GF-D8 (cell line): Measurements from ENCODE around the gene PRR22.

Experiments
- DNase-seq: peaks from one replicate; lab custom pipeline; 2025; lab: John Stamatoyannopoulos, UW

PRR22 gene

GRCh38 chr19:5784581-5785147 is at the start of gene PRR22:
Gene PRR22, minus strand, starts transcription at chr19:5784746. Its CDS starts 86 bp downstream, at chr19:5784660.
- no peak for DNase-seq

- no peak for DNase-seq
Measured at GRCh38 chr19:5832527-5833216, 48.1 kb upstream of the PRR22 start.

GRCh38 chr19:5832061-5832460 is 47.5 kb upstream of the PRR22 start:
- no peak for DNase-seq

- DNase-seq, result no peak
Measured at GRCh38 chr19:5831159-5831558, 46.6 kb upstream of the PRR22 start.

GRCh38 chr19:5829567-5830310 is 45.2 kb upstream of the PRR22 start:
- DNase-seq, result no peak

GRCh38 chr19:5828661-5829566 is 44.4 kb upstream of the PRR22 start:
- DNase-seq, result no peak

GRCh38 chr19:5827891-5828660 is 43.5 kb upstream of the PRR22 start:
- DNase-seq, result peak; percentile 89

- no peak for DNase-seq
Measured at GRCh38 chr19:5827342-5827890, 42.9 kb upstream of the PRR22 start.

GRCh38 chr19:5826531-5827341 is 42.2 kb upstream of the PRR22 start:
- DNase-seq, result peak; percentile 17

- DNase-seq, result no peak
Measured at GRCh38 chr19:5825178-5825577, 40.6 kb upstream of the PRR22 start.

- DNase-seq, result no peak
Measured at GRCh38 chr19:5824751-5825150, 40.2 kb upstream of the PRR22 start.

- no peak for DNase-seq
Measured at GRCh38 chr19:5823579-5824281, 39.2 kb upstream of the PRR22 start.

GRCh38 chr19:5822181-5822844 is 37.8 kb upstream of the PRR22 start:
- DNase-seq, result no peak

- DNase-seq, result no peak
Measured at GRCh38 chr19:5821521-5822180, 37.1 kb upstream of the PRR22 start.

- no peak for DNase-seq
Measured at GRCh38 chr19:5820785-5821184, 36.2 kb upstream of the PRR22 start.

- DNase-seq, result no peak
Measured at GRCh38 chr19:5818594-5818993, 34.0 kb upstream of the PRR22 start.

- DNase-seq, result no peak
Measured at GRCh38 chr19:5817218-5817617, 32.7 kb upstream of the PRR22 start.

- DNase-seq, result no peak
Measured at GRCh38 chr19:5814852-5815246, 30.3 kb upstream of the PRR22 start.
